OCI-LY1 (cell line): ENCODE results near the gene RHBDL3.

Experiments
- H2AFZ ChIP-seq: fragments of 200-600 bp; sonication (generic), shearing (Covaris generic); 2 replicates; pipeline ENCODE4 v1.6.0; 2014; ENCODE audit warnings: antibody characterized with exemption, mild to moderate bottlenecking, low read length
- H3F3A ChIP-seq: fragments of 200-600 bp; sonication (generic), shearing (Covaris generic); 2 replicates; pipeline ENCODE4 v1.6.0; 2014; ENCODE audit warnings: mild to moderate bottlenecking, antibody characterized with exemption, low read length, moderate library complexity; ENCODE audit not compliant: insufficient read depth
- H3K27ac ChIP-seq: fragments of 200-600 bp; sonication (generic); 2 replicates; pipeline ENCODE4 v1.5.1; 2014; ENCODE audit warnings: low read length, mixed run types, mild to moderate bottlenecking, low read depth; ENCODE audit not compliant: poor library complexity, severe bottlenecking
- H3K27me3 ChIP-seq: fragments of 200-600 bp; sonication (generic); 2 replicates; pipeline ENCODE4 v1.6.0; 2014; ENCODE audit warnings: antibody characterized with exemption, mild to moderate bottlenecking, low read length, moderate library complexity; ENCODE audit not compliant: insufficient read depth
- H3K36me3 ChIP-seq: fragments of 200-600 bp; sonication (generic); 2 replicates; pipeline ENCODE4 v1.6.1; 2014; ENCODE audit warnings: mild to moderate bottlenecking, antibody characterized with exemption, low read length, moderate library complexity, mixed read lengths; ENCODE audit not compliant: insufficient read depth
- H3K4me1 ChIP-seq: fragments of 200-600 bp; sonication (generic); 2 replicates; pipeline ENCODE4 v1.5.1; 2014; ENCODE audit warnings: mild to moderate bottlenecking, low read length, moderate library complexity; ENCODE audit not compliant: insufficient read depth, severe bottlenecking
- H3K4me2 ChIP-seq: fragments of 200-600 bp; sonication (generic), shearing (Covaris generic); 2 replicates; pipeline ENCODE4 v1.6.1; 2014; ENCODE audit warnings: low read length
- H3K4me3 ChIP-seq: fragments of 200-600 bp; sonication (generic); 2 replicates; pipeline ENCODE4 v1.5.1; 2014; ENCODE audit warnings: low read length, low read depth, mild to moderate bottlenecking, mixed read lengths; ENCODE audit not compliant: poor library complexity, severe bottlenecking
- H3K79me2 ChIP-seq: fragments of 200-600 bp; shearing (Covaris generic); 2 replicates; pipeline ENCODE4 v1.6.1; 2016; ENCODE audit warnings: mixed run types, low read length, mixed read lengths; ENCODE audit not compliant: insufficient read depth
- H3K9ac ChIP-seq: fragments of 200-600 bp; sonication (generic), shearing (Covaris generic); 2 replicates; pipeline ENCODE4 v1.6.1; 2014; ENCODE audit warnings: mild to moderate bottlenecking, low read length, mixed read lengths
- H3K9me2 ChIP-seq: fragments of 200-600 bp; sonication (generic), shearing (Covaris generic); 2 replicates; pipeline ENCODE4 v1.6.1; 2014; ENCODE audit warnings: low read depth, mild to moderate bottlenecking, low read length, mixed read lengths
- H3K9me3 ChIP-seq: fragments of 200-600 bp; shearing (Covaris generic); 2 replicates; pipeline ENCODE4 v1.6.1; 2014; ENCODE audit warnings: low read length, mixed read lengths
- H4K20me1 ChIP-seq: fragments of 200-600 bp; sonication (generic), shearing (Covaris generic); 2 replicates; pipeline ENCODE4 v1.6.0; 2016; ENCODE audit warnings: mild to moderate bottlenecking, low read length; ENCODE audit not compliant: insufficient read depth
- EZH2 ChIP-seq: fragments of 200-600 bp; sonication (generic), shearing (Covaris generic); IDR thresholded peaks from 2 replicates; pipeline ENCODE4 v1.8.0; 2017; ENCODE audit warnings: borderline replicate concordance, mixed run types, mild to moderate bottlenecking, antibody characterized with exemption, low read length, moderate library complexity, mixed read lengths
- TF ChIP-seq, protein P1 (sequence below): fragments of 200-600 bp; sonication (generic), shearing (Covaris generic); IDR thresholded peaks from 2 replicates; pipeline ENCODE4 v1.5.1; 2017; ENCODE audit warnings: mild to moderate bottlenecking, antibody characterized with exemption, low read length, moderate library complexity, mixed read lengths

RHBDL3 gene

DNA sequence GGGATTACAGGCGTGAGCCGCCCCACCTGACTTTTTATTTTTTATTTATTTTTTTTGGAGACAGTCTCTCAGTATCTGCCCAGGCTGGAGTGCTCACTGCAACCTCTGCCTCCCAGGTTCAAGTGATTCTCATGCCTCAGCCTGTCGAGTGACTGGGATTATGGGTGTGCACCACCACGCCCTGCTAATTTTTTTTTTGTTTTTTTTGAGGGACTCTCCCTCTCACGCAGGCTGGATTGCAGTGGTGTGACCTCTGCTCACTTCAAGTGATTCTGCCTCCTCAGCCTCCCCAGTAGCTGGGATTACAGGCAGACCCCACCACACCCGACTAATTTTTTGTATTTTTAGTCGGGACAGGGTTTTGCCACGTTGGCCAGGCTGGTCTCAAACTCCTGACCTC is 92.0 kb downstream of the RHBDL3 start:
- peaks cover 3% of the 10 kb centered on the region; the same call in 1 of the 2 replicates for H4K20me1 ChIP-seq
- H3K9ac ChIP-seq = no peak overlapping the region

DNA sequence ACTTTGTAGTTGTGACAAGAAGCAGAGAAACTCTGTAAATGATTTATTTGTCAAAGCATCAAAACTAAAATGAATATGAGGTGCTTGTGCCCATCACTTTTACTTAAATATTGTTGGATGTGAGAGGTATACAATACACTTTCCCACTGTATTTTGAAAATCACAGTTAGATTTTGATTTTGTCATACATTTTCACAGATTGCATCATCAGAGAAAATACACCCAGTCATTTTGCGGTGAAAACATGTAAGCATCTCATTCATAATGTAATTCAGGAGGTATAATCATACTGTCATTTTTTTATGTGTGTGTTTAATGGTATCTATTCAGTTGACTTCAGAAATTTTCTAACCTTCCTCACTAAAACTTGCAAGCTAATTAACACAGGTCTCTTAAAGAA is 95.6 kb downstream of the RHBDL3 start:
- no peaks in the 10 kb centered on the region for H3F3A ChIP-seq
- no peak overlapping the region for H3K4me3 ChIP-seq
- no peaks in the 10 kb centered on the region for H3K9me3 ChIP-seq
- no peak overlapping the region for H2AFZ ChIP-seq
- TF ChIP-seq, protein P1, sequence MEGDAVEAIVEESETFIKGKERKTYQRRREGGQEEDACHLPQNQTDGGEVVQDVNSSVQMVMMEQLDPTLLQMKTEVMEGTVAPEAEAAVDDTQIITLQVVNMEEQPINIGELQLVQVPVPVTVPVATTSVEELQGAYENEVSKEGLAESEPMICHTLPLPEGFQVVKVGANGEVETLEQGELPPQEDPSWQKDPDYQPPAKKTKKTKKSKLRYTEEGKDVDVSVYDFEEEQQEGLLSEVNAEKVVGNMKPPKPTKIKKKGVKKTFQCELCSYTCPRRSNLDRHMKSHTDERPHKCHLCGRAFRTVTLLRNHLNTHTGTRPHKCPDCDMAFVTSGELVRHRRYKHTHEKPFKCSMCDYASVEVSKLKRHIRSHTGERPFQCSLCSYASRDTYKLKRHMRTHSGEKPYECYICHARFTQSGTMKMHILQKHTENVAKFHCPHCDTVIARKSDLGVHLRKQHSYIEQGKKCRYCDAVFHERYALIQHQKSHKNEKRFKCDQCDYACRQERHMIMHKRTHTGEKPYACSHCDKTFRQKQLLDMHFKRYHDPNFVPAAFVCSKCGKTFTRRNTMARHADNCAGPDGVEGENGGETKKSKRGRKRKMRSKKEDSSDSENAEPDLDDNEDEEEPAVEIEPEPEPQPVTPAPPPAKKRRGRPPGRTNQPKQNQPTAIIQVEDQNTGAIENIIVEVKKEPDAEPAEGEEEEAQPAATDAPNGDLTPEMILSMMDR = no peak
- no peak for TF ChIP-seq EZH2
- no peaks in the 10 kb centered on the region for H3K27me3 ChIP-seq
- peaks cover 94% of the 10 kb centered on the region for H3K36me3 ChIP-seq
- H3K4me2 ChIP-seq = no peak overlapping the region
- no peaks in the 10 kb centered on the region for H4K20me1 ChIP-seq
- peaks cover 17% of the 10 kb centered on the region for H3K79me2 ChIP-seq
- no peaks in the 10 kb centered on the region for H3K4me1 ChIP-seq
- no peaks in the 10 kb centered on the region for H3K9me2 ChIP-seq
- no peak overlapping the region for H3K9ac ChIP-seq
- H3K27ac ChIP-seq = no peak overlapping the region

More for the DNA sequence above, 92.0 kb downstream of the RHBDL3 start:
- no peaks in the 10 kb centered on the region for H3K9me2 ChIP-seq
- peaks cover 52% of the 10 kb centered on the region for H3K79me2 ChIP-seq
- H2AFZ ChIP-seq = no peak overlapping the region
- no peak overlapping the region for H3K4me3 ChIP-seq
- H3K27ac ChIP-seq = no peak overlapping the region
- H3K9me3 ChIP-seq = no peaks in the 10 kb centered on the region
- no peaks in the 10 kb centered on the region for H3K27me3 ChIP-seq
- TF ChIP-seq, protein P1 = no peak
- TF ChIP-seq EZH2 = no peak
- peaks cover 94% of the 10 kb centered on the region for H3K36me3 ChIP-seq
- peaks cover 8% of the 10 kb centered on the region for H3K4me1 ChIP-seq
- no peak overlapping the region for H3K4me2 ChIP-seq
- H3F3A ChIP-seq = no peaks in the 10 kb centered on the region

DNA sequence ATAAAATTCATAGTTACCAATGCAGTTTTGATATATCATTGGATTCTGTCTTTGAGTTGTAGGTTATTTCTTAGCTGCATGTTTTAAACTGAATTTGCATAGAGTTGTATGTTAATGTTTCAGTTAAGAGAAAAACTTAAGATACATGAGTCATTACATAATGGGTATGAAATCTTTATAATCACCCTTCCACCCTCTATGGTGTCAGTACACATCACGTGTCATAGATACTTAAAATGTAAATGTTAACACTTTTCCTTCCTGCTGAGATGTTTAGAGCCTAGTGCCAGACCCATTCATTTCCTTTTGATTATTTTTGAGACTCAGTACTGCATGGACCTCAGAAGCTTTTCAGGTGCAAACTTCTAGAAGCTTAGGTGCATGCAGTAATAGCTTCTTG is 104.8 kb downstream of the RHBDL3 start:
- H3K9me3 ChIP-seq = no peaks in the 10 kb centered on the region
- H4K20me1 ChIP-seq = peaks cover 5% of the 10 kb centered on the region
- H3K9me2 ChIP-seq = no peaks in the 10 kb centered on the region
- H3K9ac ChIP-seq = no peak overlapping the region
- H3K27me3 ChIP-seq = no peaks in the 10 kb centered on the region
- no peak overlapping the region for H3K4me3 ChIP-seq
- TF ChIP-seq, protein P1 = no peak
- TF ChIP-seq EZH2 = no peak
- H3K4me1 ChIP-seq = no peaks in the 10 kb centered on the region
- no peak overlapping the region for H2AFZ ChIP-seq
- no peaks in the 10 kb centered on the region for H3F3A ChIP-seq
- H3K79me2 ChIP-seq = peaks cover 9% of the 10 kb centered on the region; the same call in 1 of the 2 replicates
- no peak overlapping the region for H3K4me2 ChIP-seq
- H3K36me3 ChIP-seq = peaks cover 97% of the 10 kb centered on the region
- no peak overlapping the region for H3K27ac ChIP-seq
